C1 segment of cervical spinal cord (tissue), 14 donors: ENCODE results near the gene PRKG1.
A peak's percentile ranks its signal among the peaks of the same experiment; 100 is the strongest.

Source experiments
- DNase-seq, 14 donors: peaks; one replicate each; lab custom pipeline; 2025; lab: John Stamatoyannopoulos, UW

The PRKG1 gene

GRCh38 chr10:52312942-52313255, 1238.6 kb downstream of the PRKG1 start:
- no peak for DNase-seq

GRCh38 chr10:52313256-52313932, 1239.1 kb downstream of the PRKG1 start:
- no peak for DNase-seq

DNA sequence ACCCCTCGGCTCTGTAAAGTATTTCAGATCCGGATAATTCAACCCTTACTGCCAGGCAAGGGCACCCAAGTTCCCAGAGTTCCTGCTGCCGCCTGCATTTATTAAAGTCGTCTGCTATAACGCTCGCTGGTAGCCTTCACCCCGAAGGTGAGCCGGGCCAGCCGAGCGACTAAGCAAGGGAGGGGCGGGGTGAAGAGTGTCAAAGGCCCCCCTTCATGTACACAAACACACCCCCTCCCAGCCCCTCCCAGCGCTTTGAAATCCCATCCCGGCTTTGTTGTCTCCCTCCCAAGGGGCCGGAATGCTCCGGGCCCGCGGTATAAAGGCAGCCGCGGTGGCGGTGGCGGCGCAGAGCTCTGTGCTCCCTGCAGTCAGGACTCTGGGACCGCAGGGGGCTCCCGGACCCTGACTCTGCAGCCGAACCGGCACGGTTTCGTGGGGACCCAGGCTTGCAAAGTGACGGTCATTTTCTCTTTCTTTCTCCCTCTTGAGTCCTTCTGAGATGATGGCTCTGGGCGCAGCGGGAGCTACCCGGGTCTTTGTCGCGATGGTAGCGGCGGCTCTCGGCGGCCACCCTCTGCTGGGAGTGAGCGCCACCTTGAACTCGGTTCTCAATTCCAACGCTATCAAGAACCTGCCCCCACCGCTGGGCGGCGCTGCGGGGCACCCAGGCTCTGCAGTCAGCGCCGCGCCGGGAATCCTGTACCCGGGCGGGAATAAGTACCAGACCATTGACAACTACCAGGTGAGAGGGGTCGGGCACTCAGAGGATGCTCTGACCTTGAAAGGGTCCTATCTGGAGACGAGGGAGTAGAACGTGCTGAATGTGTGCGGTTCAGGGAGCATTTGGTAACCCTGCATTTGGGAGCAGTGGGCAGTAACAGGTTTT, 1239.9 kb downstream of the PRKG1 start, which contains the start of gene DKK1:
TSS of gene DKK1 (plus strand) at position 349 of the 889 bp plus-strand sequence. CDS start at position 503, 154 bp downstream.
- DNase-seq, result peak in 10 of 14 donors; percentile 10 to 75 (median 43)

DNA sequence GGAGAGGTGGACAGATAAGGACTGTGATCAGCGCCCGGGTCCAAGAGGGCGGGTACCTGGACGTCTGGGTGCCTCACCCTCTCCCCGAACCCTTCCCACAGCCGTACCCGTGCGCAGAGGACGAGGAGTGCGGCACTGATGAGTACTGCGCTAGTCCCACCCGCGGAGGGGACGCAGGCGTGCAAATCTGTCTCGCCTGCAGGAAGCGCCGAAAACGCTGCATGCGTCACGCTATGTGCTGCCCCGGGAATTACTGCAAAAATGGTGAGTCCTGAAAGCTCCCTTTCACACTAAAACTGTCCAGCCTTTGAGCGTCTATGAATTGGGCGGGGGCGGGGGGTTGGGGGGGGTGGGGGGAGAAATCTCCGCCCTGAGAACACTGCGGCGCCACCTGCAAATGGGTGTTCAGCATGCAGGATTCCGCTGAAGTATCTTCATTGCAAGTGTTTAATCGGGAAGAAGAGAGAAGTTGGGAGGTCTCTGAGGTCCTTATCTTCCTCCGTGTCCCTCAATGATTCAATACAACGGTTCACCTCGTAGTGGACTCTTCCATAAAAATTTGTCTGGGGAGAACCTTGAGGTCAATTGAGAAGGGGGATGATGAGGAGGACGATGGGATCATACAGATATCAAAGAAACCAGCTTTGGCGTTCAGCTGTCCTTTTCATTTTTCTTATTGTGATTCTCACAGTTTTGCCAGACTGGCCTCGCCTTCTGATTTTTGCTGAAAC, 1240.7 kb downstream of the PRKG1 start:
- DNase-seq, result no peak

DNA sequence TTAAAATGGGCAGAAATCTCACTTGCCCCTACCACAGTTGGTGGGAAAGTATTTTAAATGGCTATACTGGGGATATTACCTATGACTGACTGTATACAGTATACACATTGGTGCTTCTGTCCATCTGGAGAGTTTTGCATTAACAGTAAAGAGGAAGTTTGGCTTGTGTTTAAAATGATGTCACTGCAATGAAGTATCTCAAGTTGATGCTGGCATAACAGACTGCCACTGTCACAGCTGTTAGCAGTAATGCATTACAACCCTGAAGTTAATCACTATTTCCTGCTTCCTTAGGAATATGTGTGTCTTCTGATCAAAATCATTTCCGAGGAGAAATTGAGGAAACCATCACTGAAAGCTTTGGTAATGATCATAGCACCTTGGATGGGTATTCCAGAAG, 1241.7 kb downstream of the PRKG1 start:
- no peak for DNase-seq

DNA sequence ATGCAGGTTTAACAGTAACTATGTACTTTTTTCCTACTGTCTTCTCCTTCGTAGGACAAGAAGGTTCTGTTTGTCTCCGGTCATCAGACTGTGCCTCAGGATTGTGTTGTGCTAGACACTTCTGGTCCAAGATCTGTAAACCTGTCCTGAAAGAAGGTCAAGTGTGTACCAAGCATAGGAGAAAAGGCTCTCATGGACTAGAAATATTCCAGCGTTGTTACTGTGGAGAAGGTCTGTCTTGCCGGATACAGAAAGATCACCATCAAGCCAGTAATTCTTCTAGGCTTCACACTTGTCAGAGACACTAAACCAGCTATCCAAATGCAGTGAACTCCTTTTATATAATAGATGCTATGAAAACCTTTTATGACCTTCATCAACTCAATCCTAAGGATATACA, 1242.2 kb downstream of the PRKG1 start:
- no peak for DNase-seq

- no peak for DNase-seq
Observed at GRCh38 chr10:52318136-52318701, 1243.9 kb downstream of the PRKG1 start.

DNA sequence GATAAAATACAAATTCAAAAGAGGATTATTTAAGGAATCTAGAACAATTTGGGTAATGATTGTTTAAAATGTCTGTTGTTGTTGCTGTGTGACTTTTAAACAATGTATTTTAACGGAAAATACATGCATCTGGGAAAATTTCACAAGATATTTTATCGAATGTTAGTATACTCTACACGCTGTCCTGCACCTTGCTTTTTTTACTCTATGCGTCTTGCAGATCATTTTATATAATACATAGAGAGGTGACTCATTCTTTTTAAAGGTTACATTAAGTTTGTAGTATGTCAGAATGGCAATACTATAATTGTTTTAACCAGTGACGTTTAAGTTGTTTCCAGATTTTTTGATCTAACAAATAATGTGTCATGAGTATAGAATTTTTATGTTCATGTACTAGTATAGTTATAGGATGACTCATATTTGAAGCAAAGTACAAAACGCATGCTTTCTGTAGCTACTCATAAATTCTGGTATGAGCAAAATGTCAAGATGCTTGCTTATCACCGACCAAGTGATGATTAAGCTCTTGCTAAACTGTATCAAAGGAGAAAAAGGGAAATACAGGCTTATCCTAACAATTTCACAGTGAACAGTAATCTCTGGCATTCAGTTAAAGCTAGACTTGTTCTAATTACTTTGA, 1244.7 kb downstream of the PRKG1 start:
- no peak for DNase-seq

GRCh38 chr10:52319926-52320325, 1245.6 kb downstream of the PRKG1 start:
- DNase-seq, result no peak

DNA sequence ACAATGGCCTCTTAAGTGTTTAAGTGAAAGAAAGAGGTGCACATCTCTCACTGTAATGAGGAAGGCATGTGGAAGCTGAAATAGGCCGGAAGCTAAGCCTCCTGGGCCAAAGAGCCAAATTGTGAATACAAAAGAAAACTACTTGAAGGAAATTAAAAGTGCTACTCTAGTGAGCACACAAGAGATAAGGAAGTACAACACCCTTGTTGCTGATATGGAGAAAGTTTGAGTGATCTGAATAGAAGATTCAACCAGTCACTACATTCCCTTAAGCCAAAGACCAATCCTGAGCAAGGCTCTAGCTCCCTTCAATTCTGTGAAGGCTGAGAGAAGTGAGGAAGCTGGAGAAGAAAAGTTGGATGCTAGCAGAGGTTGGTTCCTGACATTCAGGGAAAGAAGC, 1248.0 kb downstream of the PRKG1 start:
- DNase-seq, result no peak

- DNase-seq, result no peak
Observed at GRCh38 chr10:52322936-52323335, 1248.6 kb downstream of the PRKG1 start.

DNA sequence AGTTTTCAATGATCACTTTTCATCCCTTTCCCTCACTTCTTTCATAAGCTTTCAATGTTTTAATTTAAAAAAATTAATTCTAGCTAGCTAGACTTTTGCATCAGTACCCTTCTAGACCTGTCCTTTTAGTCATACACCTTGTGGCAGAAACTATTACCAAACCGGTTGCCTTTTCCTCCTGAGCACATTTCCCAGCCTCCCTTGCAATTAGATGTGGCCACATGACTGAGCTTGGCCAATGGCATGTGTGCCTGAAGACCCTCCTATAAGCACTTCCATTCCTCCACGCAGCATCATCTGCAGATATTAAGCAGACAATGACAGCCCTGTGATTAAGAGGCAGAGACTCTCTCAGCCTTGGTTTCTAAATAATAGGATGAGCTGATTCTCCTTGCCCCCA, 1252.1 kb downstream of the PRKG1 start:
- DNase-seq, result no peak

DNA sequence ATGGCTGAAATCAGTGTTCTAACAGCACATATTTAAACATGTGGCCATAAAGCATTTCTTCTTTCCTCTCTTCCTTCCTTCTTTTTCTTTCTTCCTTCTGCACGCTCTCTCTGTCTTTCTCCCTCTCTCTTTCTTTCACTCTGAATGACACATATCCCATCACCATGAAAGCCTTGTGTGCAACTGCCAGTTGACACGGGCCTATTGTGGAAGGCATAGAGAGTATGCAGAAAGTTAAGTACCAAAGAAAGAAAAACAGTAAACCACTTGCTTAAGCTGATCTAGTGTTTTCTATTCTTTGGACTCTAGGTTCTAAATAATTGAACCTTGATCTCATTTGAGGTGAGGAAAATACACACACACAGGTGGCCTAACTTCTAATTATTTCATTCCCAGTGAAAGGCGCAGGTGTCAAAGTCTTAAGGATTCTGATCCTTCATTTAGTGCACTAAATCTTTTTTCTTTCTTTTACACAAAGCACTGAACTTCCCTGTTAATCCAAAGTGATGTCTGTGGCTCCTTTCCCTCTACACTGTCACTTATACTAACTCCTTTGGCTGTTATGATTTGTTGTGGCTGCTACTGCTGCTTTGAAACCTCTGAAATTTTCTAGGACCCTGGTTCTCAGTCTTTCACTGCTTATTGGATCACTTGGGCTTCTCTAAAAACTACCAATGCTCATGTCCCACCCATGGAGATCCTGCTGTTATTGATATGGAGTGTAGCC, 1257.5 kb downstream of the PRKG1 start:
- DNase-seq, result no peak

GRCh38 chr10:52332815-52333214, 1258.5 kb downstream of the PRKG1 start:
- no peak for DNase-seq

DNA sequence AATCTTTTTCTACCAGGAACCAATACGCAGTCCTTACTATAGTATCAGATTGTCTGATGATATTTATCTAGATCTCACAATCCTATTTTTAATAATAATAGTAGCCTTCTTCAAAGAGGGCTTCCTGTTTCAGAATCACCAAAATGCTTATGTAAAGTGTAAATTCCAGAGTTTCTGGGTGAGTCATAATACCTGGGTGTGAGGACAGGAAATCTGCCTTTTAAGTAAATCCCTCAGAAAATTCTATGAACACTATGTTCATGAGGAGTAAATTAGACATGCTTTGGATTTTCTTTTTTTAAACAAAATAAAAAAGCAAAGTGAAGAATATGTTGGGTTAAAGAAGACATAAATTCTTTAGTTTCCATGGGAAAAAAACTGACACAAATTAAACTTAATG, 1260.3 kb downstream of the PRKG1 start:
- no peak for DNase-seq

DNA sequence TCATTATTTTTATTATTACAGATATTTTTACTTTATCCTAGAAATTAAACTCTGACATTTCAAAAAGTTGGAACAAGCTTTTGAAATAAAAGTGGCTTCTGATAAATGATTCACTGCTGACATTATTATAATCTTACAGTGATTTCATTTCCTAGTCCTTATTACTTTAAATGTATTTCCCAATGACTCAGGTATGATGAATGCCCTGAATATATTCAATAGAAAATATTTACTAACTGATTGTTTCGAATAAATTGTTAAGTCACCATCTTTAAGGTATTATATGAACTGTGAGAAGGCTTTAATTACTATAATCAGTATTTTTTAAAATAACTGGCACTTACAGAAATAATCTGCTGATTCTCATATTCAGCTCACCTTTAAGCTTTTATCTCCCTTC, 1261.4 kb downstream of the PRKG1 start:
- DNase-seq, result no peak

DNA sequence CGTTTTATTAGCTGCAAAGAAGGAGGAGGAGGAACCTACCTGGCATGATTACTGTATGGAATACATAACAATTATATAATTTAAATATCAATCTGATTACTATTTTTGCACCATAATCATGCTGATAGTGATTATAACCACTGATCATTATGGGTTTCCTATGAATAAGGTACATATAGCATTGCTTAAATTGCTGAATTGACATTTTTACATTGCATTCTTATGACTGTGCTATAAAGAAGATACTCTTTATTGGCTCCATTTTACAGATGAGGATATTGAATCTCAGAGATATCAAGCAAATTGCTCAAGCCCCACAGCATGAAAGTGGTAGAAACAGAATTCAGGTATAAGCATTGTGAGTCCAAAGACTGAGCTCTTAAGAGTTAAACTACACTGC, 1262.9 kb downstream of the PRKG1 start:
- no peak for DNase-seq

GRCh38 chr10:52343439-52343838, 1269.2 kb downstream of the PRKG1 start:
- no peak for DNase-seq

DNA sequence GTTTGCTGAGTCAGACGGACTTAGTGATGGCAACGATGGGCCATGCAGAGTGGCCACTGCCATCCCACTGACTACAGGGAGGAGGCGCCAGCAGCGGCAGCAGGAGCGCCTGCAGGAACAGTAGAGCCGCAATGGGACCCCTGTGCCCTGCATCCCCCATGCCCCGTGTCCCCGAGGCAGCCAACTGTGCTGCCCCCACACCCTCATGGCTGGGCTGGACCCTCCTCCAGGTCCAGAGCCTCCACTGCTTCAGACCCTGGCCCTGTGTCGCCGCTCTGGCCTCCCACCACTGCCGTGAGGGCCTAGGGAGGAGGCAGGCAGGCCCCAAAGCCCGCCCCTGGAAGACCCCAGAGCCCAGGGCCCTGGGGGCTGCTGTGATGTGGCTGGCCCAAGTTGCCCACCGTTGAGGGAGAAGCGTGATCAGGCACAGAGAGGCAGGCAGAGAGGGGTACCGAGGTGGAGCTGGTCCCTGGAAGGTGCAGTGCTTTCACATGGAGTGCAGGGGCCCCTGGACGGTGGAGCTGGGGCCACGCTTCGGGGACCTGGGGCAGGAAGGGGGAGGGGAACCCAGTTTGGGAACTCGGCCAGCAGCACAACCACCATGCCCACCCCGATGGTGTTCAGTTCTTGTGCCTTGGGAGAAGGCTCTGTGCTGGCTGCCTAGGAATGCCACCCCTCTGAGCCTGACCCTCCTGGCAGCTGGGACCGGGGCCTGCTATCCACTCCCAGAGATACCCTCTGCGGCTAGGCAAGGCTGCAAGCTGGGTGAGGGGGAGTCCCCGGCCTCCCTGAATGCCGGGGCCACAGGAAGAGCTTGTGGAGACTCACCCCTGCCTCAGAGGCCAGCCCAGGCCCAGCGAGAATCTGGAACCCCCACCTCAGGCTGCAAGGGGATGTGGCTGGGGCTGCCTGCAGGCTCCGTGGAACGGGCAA, 1272.4 kb downstream of the PRKG1 start:
- DNase-seq, result no peak

DNA sequence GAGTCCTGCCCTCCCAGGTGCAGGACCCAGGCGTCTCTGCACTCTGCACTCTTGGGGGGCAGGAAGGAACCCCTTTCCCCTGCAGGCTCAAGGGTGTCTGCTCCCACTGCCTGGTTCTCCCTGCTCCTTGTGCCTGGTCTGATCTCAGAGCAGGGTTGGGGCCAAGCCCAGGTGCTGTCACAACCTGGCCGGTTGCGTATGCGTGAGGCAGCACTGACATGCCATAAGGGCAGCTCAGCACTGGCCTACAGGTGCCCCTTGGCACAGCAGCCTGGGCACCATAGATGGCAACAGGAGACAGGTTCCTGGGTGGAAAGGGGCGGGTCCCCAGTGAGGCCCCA, 1273.0 kb downstream of the PRKG1 start:
- DNase-seq, result no peak
